H1 (cell line): Measurements from ENCODE around the gene WLS. TPM values are rescaled to one million over a fixed set of nuclear protein-coding genes. Genes with fewer than 3 reads are reported as not detected.

Experiments used
- CTCF ChIA-PET: fragments of 300-600 bp; sonication (Branson Sonifier 250); formaldehyde crosslinking; loops from one replicate; lab custom pipeline; 2021; ENCODE audit not compliant: partially characterized antibody; lab: Charles Lee
- POLR2A ChIA-PET: fragments of 300-600 bp; sonication (Branson Sonifier 250); formaldehyde crosslinking; loops from one replicate; lab custom pipeline; 2021; ENCODE audit warnings: inconsistent platforms; ENCODE audit not compliant: partially characterized antibody; lab: Charles Lee
- DNase-seq, 2 experiments: peaks; one replicate each; pipeline versions ENCODE4 v3.0.0 to v3.0.0-alpha.2; 2010 to 2022; ENCODE audit warnings: low spot score in 2 of 2, low read depth in 1 of 2, mixed read lengths in 1 of 2
- FAIRE-seq: peaks from 2 replicates; lab custom pipeline; 2011; peaks lifted over from hg19 to GRCh38; lab: Jason Lieb, UNC
- H2AFZ ChIP-seq: 2 replicates; pipeline ENCODE4 v1.8.1; 2012; ENCODE audit warnings: low read length, inconsistent platforms
- H2AK5ac ChIP-seq: 2 replicates; pipeline ENCODE4 v1.6.1; 2013; ENCODE audit warnings: low read depth, low read length
- H2BK120ac ChIP-seq: replicated peaks from 2 replicates; pipeline ENCODE3; 2013; ENCODE audit warnings: low read depth, low read length, inconsistent platforms
- H2BK12ac ChIP-seq: 2 replicates; pipeline ENCODE4 v1.6.1; 2013; ENCODE audit warnings: low read depth, low read length
- H2BK15ac ChIP-seq: 2 replicates; pipeline ENCODE4 v1.6.1; 2013; ENCODE audit warnings: low read length
- H2BK20ac ChIP-seq: 2 replicates; pipeline ENCODE4 v1.6.1; 2013; ENCODE audit warnings: low read length
- H2BK5ac ChIP-seq: 2 replicates; pipeline ENCODE4 v1.6.1; 2013; ENCODE audit warnings: low read depth, low read length
- H3K14ac ChIP-seq: 2 replicates; pipeline ENCODE4 v1.6.1; 2013; ENCODE audit warnings: inconsistent platforms; ENCODE audit not compliant: insufficient read length
- H3K18ac ChIP-seq: 2 replicates; pipeline ENCODE4 v1.6.1; 2013; ENCODE audit warnings: low read length; ENCODE audit errors: extremely low read depth
- H3K23ac ChIP-seq: 2 replicates; pipeline ENCODE4 v1.6.1; 2013; ENCODE audit warnings: inconsistent platforms; ENCODE audit not compliant: insufficient read length
- H3K23me2 ChIP-seq: 2 replicates; pipeline ENCODE4 v1.6.1; 2013; ENCODE audit warnings: low read depth, low read length
- H3K27ac ChIP-seq: 2 replicates; pipeline ENCODE4 v1.6.1; 2011; ENCODE audit warnings: low read depth, low read length, inconsistent platforms
- H3K27me3 ChIP-seq, 4 experiments: replicated peaks in 1 of 4; 1 replicate in 1 of 4; 2 replicates in 3 of 4; pipeline versions ENCODE4 v1.6.1 to v1.8.1; 2011 to 2013; ENCODE audit warnings: low read length in 3 of 4, mild to moderate bottlenecking in 3 of 4, inconsistent platforms in 2 of 4, mixed read lengths in 2 of 4, moderate library complexity in 1 of 4; ENCODE audit not compliant: control insufficient read depth in 3 of 4, insufficient read depth in 3 of 4; ENCODE audit errors: extremely low read depth in 1 of 4
- H3K36me3 ChIP-seq, 4 experiments: 2 replicates each; pipeline versions ENCODE4 v1.6.1 to v1.8.1; 2011 to 2013; ENCODE audit warnings: mild to moderate bottlenecking in 4 of 4, low read length in 3 of 4, moderate library complexity in 2 of 4, control low read depth in 1 of 4, inconsistent platforms in 1 of 4; ENCODE audit not compliant: insufficient read depth in 4 of 4, control insufficient read depth in 2 of 4
- H3K4ac ChIP-seq: replicated peaks from 2 replicates; pipeline ENCODE3; 2013; ENCODE audit warnings: low read length, low read depth, mixed read lengths, inconsistent platforms; ENCODE audit not compliant: insufficient read length
- H3K4me1 ChIP-seq, 4 experiments: replicated peaks in 1 of 4; 1 replicate in 1 of 4; 2 replicates in 3 of 4; pipeline versions ENCODE4 v1.6.1 to v1.8.1; 2011 to 2013; ENCODE audit warnings: low read length in 3 of 4, inconsistent platforms in 2 of 4, mixed read lengths in 1 of 4; ENCODE audit not compliant: insufficient read depth in 4 of 4, control insufficient read depth in 3 of 4
- H3K4me2 ChIP-seq, 2 experiments: 2 replicates each; pipeline versions ENCODE4 v1.6.1 to v1.8.1; 2011 to 2013; ENCODE audit warnings: low read depth in 2 of 2, low read length in 2 of 2, control low read depth in 1 of 2, inconsistent platforms in 1 of 2, mild to moderate bottlenecking in 1 of 2; ENCODE audit not compliant: insufficient read depth in 1 of 2
- H3K4me3 ChIP-seq, 4 experiments: fragments of 200-600, 300-600 bp in 1 of 4; sonication (generic), shearing (Covaris generic), sonication (Bioruptor Twin) in 1 of 4; 2 replicates each; pipeline versions ENCODE4 v1.5.1 to v1.8.1; 2011 to 2016; ENCODE audit warnings: low read length in 4 of 4, low read depth in 3 of 4, control low read depth in 2 of 4, inconsistent platforms in 2 of 4, mild to moderate bottlenecking in 2 of 4, mixed read lengths in 1 of 4, moderate library complexity in 1 of 4; ENCODE audit not compliant: insufficient read depth in 2 of 4; ENCODE audit errors: extremely low read depth in 1 of 4
- H3K56ac ChIP-seq: replicated peaks from 2 replicates; pipeline ENCODE3; 2013; ENCODE audit warnings: low read depth, mild to moderate bottlenecking, mixed read lengths, low read length, inconsistent platforms; ENCODE audit not compliant: insufficient read length
- H3K79me1 ChIP-seq: 2 replicates; pipeline ENCODE4 v1.6.1; 2013; ENCODE audit warnings: low read depth, low read length, control low read depth
- H3K79me2 ChIP-seq, 2 experiments: 2 replicates each; pipeline versions ENCODE4 v1.6.1 to v1.8.1; 2012 to 2013; ENCODE audit warnings: low read length in 2 of 2, mild to moderate bottlenecking in 2 of 2, inconsistent platforms in 1 of 2; ENCODE audit not compliant: insufficient read depth in 2 of 2, control insufficient read depth in 1 of 2
- H3K9ac ChIP-seq, 4 experiments: replicated peaks in 1 of 4; 1 replicate in 1 of 4; 2 replicates in 3 of 4; pipeline versions ENCODE4 v1.6.1 to v1.8.1; 2011 to 2013; ENCODE audit warnings: low read depth in 3 of 4, low read length in 3 of 4, control low read depth in 2 of 4, mild to moderate bottlenecking in 2 of 4, moderate library complexity in 2 of 4, inconsistent platforms in 1 of 4; ENCODE audit errors: extremely low read depth in 1 of 4
- H3K9me3 ChIP-seq, 2 experiments: 2 replicates each; pipeline versions ENCODE4 v1.6.1 to v1.8.1; 2012 to 2013; ENCODE audit warnings: mild to moderate bottlenecking in 2 of 2, moderate library complexity in 2 of 2, control low read depth in 1 of 2, inconsistent platforms in 1 of 2, low read depth in 1 of 2, low read length in 1 of 2, mixed read lengths in 1 of 2; ENCODE audit not compliant: insufficient read depth in 2 of 2
- H4K20me1 ChIP-seq, 2 experiments: replicated peaks in 1 of 2; 2 replicates each; pipeline versions ENCODE3 to v1.8.1; 2011 to 2013; ENCODE audit warnings: inconsistent platforms in 2 of 2, low read length in 2 of 2, mild to moderate bottlenecking in 1 of 2; ENCODE audit not compliant: insufficient read depth in 2 of 2, control insufficient read depth in 1 of 2
- H4K5ac ChIP-seq: 2 replicates; pipeline ENCODE4 v1.6.1; 2013; ENCODE audit warnings: low read length, low read depth, mixed read lengths, inconsistent platforms; ENCODE audit not compliant: insufficient read length
- H4K8ac ChIP-seq: 2 replicates; pipeline ENCODE4 v1.8.0; 2013; ENCODE audit warnings: mild to moderate bottlenecking, moderate library complexity, low read length, inconsistent platforms; ENCODE audit not compliant: insufficient read depth; ENCODE audit errors: extremely low read depth
- H4K91ac ChIP-seq: replicated peaks from 2 replicates; pipeline ENCODE3; 2013; ENCODE audit warnings: low read length, mixed read lengths, inconsistent platforms; ENCODE audit not compliant: insufficient read length
- BRCA1 ChIP-seq: IDR thresholded peaks from 2 replicates; pipeline ENCODE4 v1.6.1; 2012; ENCODE audit warnings: low read depth, low read length, improper control_type of control experiment
- CREB1 ChIP-seq: IDR thresholded peaks from 2 replicates; pipeline ENCODE4 v1.6.1; 2012; ENCODE audit warnings: inconsistent platforms
- EZH2 ChIP-seq: fragments of 200-600 bp; sonication (generic); IDR thresholded peaks from 2 replicates; pipeline ENCODE4 v1.7.1; 2012; ENCODE audit warnings: low read depth, mild to moderate bottlenecking, moderate library complexity, low read length, inconsistent platforms; ENCODE audit not compliant: severe bottlenecking
- GTF2F1 ChIP-seq: IDR thresholded peaks from 2 replicates; pipeline ENCODE4 v1.6.1; 2012; ENCODE audit warnings: low read depth, low read length, improper control_type of control experiment, borderline replicate concordance
- JUND ChIP-seq: IDR thresholded peaks from 2 replicates; pipeline ENCODE4 v1.6.1; 2011; ENCODE audit warnings: mild to moderate bottlenecking, improper control_type of control experiment, low read length
- KDM1A ChIP-seq: fragments of 200-600, 300-600 bp; sonication (generic); IDR thresholded peaks from 2 replicates; pipeline ENCODE4 v1.7.1; 2016; ENCODE audit warnings: mild to moderate bottlenecking, low read length, borderline replicate concordance
- MAX ChIP-seq: IDR thresholded peaks from 2 replicates; pipeline ENCODE4 v1.6.1; 2012; ENCODE audit warnings: inconsistent platforms
- NANOG ChIP-seq: IDR thresholded peaks from 2 replicates; pipeline ENCODE4 v1.6.1; 2011; ENCODE audit warnings: low read length, low read depth, mild to moderate bottlenecking, inconsistent platforms; ENCODE audit not compliant: insufficient read depth, poor library complexity, severe bottlenecking
- NRF1 ChIP-seq: IDR thresholded peaks from 2 replicates; pipeline ENCODE4 v1.6.1; 2011; ENCODE audit warnings: mild to moderate bottlenecking, low read depth, low read length, improper control_type of control experiment
- RAD21 ChIP-seq, 2 experiments: IDR thresholded peaks in 1 of 2; conservative IDR thresholded peaks in 1 of 2; 2 replicates each; pipeline ENCODE4 v1.6.1; 2011; ENCODE audit warnings: low read depth in 2 of 2, low read length in 2 of 2, improper control_type of control experiment in 1 of 2, inconsistent platforms in 1 of 2, mild to moderate bottlenecking in 1 of 2, moderate library complexity in 1 of 2
- RNF2 ChIP-seq: fragments of 200-900, 300-1000 bp; sonication (generic); IDR thresholded peaks from 2 replicates; pipeline ENCODE4 v1.7.1; 2016; ENCODE audit warnings: borderline replicate concordance, low read depth, mild to moderate bottlenecking, antibody characterized with exemption, low read length; ENCODE audit not compliant: poor library complexity, severe bottlenecking; ENCODE audit errors: missing control alignments
- SP4 ChIP-seq: IDR thresholded peaks from 2 replicates; pipeline ENCODE4 v1.6.1; 2012; ENCODE audit warnings: low read length, inconsistent platforms
- SUZ12 ChIP-seq: fragments of 200-600 bp; sonication (generic); IDR thresholded peaks from 2 replicates; pipeline ENCODE4 v1.6.1; 2012; ENCODE audit warnings: mild to moderate bottlenecking, inconsistent platforms, low read length, moderate library complexity, mixed read lengths
- TBP ChIP-seq: IDR thresholded peaks from 2 replicates; pipeline ENCODE4 v1.6.1; 2011; ENCODE audit warnings: low read depth, low read length, improper control_type of control experiment
- WGBS, 2 experiments: shearing (Covaris generic) in 1 of 2; methylation state at CpG; one replicate each; pipeline versions ENCODE4 v1.1.6 to v1.1.7; 2013 to 2015; ENCODE audit warnings: low lambda C conversion rate in 2 of 2, mixed read lengths in 2 of 2, inconsistent platforms in 1 of 2, low coverage in 1 of 2, missing lambda C conversion rate in 1 of 2; ENCODE audit not compliant: insufficient replicate concordance in 2 of 2, insufficient coverage in 1 of 2, insufficient read length in 1 of 2; ENCODE audit errors: extremely low coverage in 1 of 2, missing lambda C conversion rate in 1 of 2; 5-methylcytosine and 5-hydroxymethylcytosine counted together
- polyA plus RNA-seq, 7 experiments: library from polyadenylated mRNA; depleted of rRNA in 3 of 7; stranded (reverse) in 5 of 7; unstranded in 2 of 7; fragments of >200 nt in 5 of 7; fragments of 200-250 nt in 2 of 7; gene quantifications; 1 replicate in 5 of 7; 2 replicates in 1 of 7; 4 replicates in 1 of 7; pipeline versions ENCODE4 v1.2.1 to v1.2.3, GENCODE V29; 2011 to 2013; ENCODE audit warnings: missing spikeins in 2 of 7, mixed read lengths in 2 of 7
- total RNA-seq: library from RNA; stranded (reverse); fragmentation: NEBNext Ultra II Directional; extraction: Animal tissue kit (Norgen Biotek cat#: 25700); gene quantifications from 2 replicates; pipeline ENCODE4 v1.2.1, GENCODE V29; 2021

Gene WLS
- total and polyA plus RNA-seq, 2 of the 8 experiments (the other 6 are each of a cell fraction or from before 2014, with no cell fraction given), result 1.2 to 2.7 TPM

GRCh38 chr1:68165665-68166064 is 66.7 kb downstream of the WLS start:
- H3K4ac ChIP-seq, result no peak overlapping the region
- no peaks in the 10 kb centered on the region for H3K79me2 ChIP-seq
- no peak overlapping the region for H3K9ac ChIP-seq
- H2BK15ac ChIP-seq, result no peak overlapping the region
- H3K4me1 ChIP-seq, result no peaks in the 10 kb centered on the region
- no peak overlapping the region for H3K4me2 ChIP-seq
- FAIRE-seq (no peak), DNase-seq (no peak)
- H4K20me1 ChIP-seq, result no peaks in the 10 kb centered on the region
- H3K23me2 ChIP-seq, result no peaks in the 10 kb centered on the region
- no peak overlapping the region for H3K4me3 ChIP-seq
- ChIA-PET POLR2A (no interaction called here), CTCF (interaction anchor here (1.1 to 6.1 kb wide), 5 partner anchors 9 to 178 kb away, joined by 3 to 45 read pairs (median 4); no protein-coding TSS in a partner anchor)
- H4K8ac ChIP-seq, result no peak overlapping the region
- H3K14ac ChIP-seq, result no peak overlapping the region
- H3K36me3 ChIP-seq, result no peaks in the 10 kb centered on the region
- no peak overlapping the region for H2AFZ ChIP-seq
- H3K56ac ChIP-seq, result no peak overlapping the region
- H3K23ac ChIP-seq, result no peak overlapping the region
- H2BK12ac ChIP-seq, result no peak overlapping the region
- no peaks in the 10 kb centered on the region for H3K9me3 ChIP-seq
- no peaks in the 10 kb centered on the region for H3K27me3 ChIP-seq
- H3K18ac ChIP-seq, result no peak overlapping the region
- H2AK5ac ChIP-seq, result no peak overlapping the region
- no peak overlapping the region for H2BK20ac ChIP-seq
- H3K79me1 ChIP-seq, result no peaks in the 10 kb centered on the region
- no peak overlapping the region for H3K27ac ChIP-seq
- no peak overlapping the region for H2BK120ac ChIP-seq
- H4K91ac ChIP-seq, result no peak overlapping the region
- WGBS, 2 experiments, result 69% methylated on average over 5 of the region's 5 CpGs; no CpG with 5 or more reads in 1 of the 2 experiments
- no peak overlapping the region for H2BK5ac ChIP-seq
- H4K5ac ChIP-seq, result no peak overlapping the region
- no peak for TF ChIP-seq JUND
- no peak for TF ChIP-seq CREB1
- TF ChIP-seq NANOG, result no peak
- TF ChIP-seq RAD21 (IDR thresholded peaks at IDR 0.05 in 1 of 2, conservative IDR thresholded peaks at IDR 0.05 in 1 of 2; ENCODE audit: low read depth in 2 of 2, low read length in 2 of 2), result no peak
- no peak for TF ChIP-seq EZH2
- TF ChIP-seq MAX, result no peak
- TF ChIP-seq SP4, result no peak
- TF ChIP-seq RNF2, result no peak
- TF ChIP-seq GTF2F1, result no peak
- no peak for TF ChIP-seq TBP
- TF ChIP-seq KDM1A, result no peak
- TF ChIP-seq NRF1, result no peak
- TF ChIP-seq SUZ12, result no peak
- no peak for TF ChIP-seq BRCA1
